DOHH2 (cell line): ENCODE measurements around the gene SMAD3.

Experiments used
- H3F3A ChIP-seq: fragments of 200-600 bp; sonication (generic), shearing (Covaris generic); 2 replicates; pipeline ENCODE4 v1.6.0; 2016; ENCODE audit warnings: antibody characterized with exemption, mild to moderate bottlenecking; ENCODE audit not compliant: control insufficient read depth, insufficient read depth
- H3K27ac ChIP-seq: fragments of 200-600 bp; sonication (generic); 2 replicates; pipeline ENCODE4 v1.5.1; 2014; ENCODE audit warnings: low read depth, mild to moderate bottlenecking, low read length, moderate library complexity
- H3K27me3 ChIP-seq: fragments of 200-600 bp; sonication (generic); 2 replicates; pipeline ENCODE4 v1.6.1; 2014; ENCODE audit warnings: mild to moderate bottlenecking, low read length, mixed read lengths; ENCODE audit not compliant: control insufficient read depth
- H3K36me3 ChIP-seq: fragments of 200-600 bp; sonication (generic); 2 replicates; pipeline ENCODE4 v1.6.1; 2014; ENCODE audit warnings: mild to moderate bottlenecking, low read length, moderate library complexity, mixed read lengths; ENCODE audit not compliant: control insufficient read depth
- H3K4me1 ChIP-seq: fragments of 200-600 bp; sonication (generic); 2 replicates; pipeline ENCODE4 v1.6.1; 2014; ENCODE audit warnings: mild to moderate bottlenecking, low read length, mixed read lengths; ENCODE audit not compliant: control insufficient read depth
- H3K4me2 ChIP-seq: fragments of 200-600 bp; sonication (generic); 2 replicates; pipeline ENCODE4 v1.6.0; 2014; ENCODE audit warnings: mild to moderate bottlenecking, low read length, moderate library complexity
- H3K4me3 ChIP-seq: fragments of 200-600 bp; sonication (generic); 2 replicates; pipeline ENCODE4 v1.5.1; 2014; ENCODE audit warnings: mild to moderate bottlenecking, low read length, mixed read lengths
- H3K79me2 ChIP-seq: fragments of 200-600 bp; sonication (generic); 2 replicates; pipeline ENCODE4 v1.6.1; 2014; ENCODE audit warnings: mild to moderate bottlenecking, low read length, mixed read lengths; ENCODE audit not compliant: control insufficient read depth
- H3K9me2 ChIP-seq: fragments of 200-600 bp; sonication (generic); replicated peaks from 2 replicates; pipeline ENCODE4 v1.6.1; 2014; ENCODE audit warnings: mild to moderate bottlenecking, low read length, mixed read lengths; ENCODE audit not compliant: control insufficient read depth
- H3K9me3 ChIP-seq: fragments of 200-600 bp; sonication (generic); 2 replicates; pipeline ENCODE4 v1.6.1; 2014; ENCODE audit warnings: antibody characterized with exemption, low read length, mixed read lengths; ENCODE audit not compliant: control insufficient read depth, insufficient read depth
- H4K20me1 ChIP-seq: fragments of 200-600 bp; sonication (generic); 2 replicates; pipeline ENCODE4 v1.6.0; 2014; ENCODE audit warnings: low read depth, mild to moderate bottlenecking, antibody characterized with exemption, low read length, moderate library complexity; ENCODE audit not compliant: control insufficient read depth, insufficient read depth
- CTCF ChIP-seq: fragments of 200-600 bp; sonication (generic); IDR thresholded peaks from one replicate; pipeline ENCODE4 v1.5.1; 2014; ENCODE audit warnings: antibody characterized with exemption, mild to moderate bottlenecking, low read depth, low read length; ENCODE audit not compliant: poor library complexity, severe bottlenecking
- EZH2phosphoT487 ChIP-seq: fragments of 200-600 bp; sonication (generic); IDR thresholded peaks from 2 replicates; pipeline ENCODE4 v1.6.1; 2017; ENCODE audit warnings: borderline replicate concordance, mild to moderate bottlenecking, antibody characterized with exemption, low read length, moderate library complexity, mixed read lengths

SMAD3 gene

DNA sequence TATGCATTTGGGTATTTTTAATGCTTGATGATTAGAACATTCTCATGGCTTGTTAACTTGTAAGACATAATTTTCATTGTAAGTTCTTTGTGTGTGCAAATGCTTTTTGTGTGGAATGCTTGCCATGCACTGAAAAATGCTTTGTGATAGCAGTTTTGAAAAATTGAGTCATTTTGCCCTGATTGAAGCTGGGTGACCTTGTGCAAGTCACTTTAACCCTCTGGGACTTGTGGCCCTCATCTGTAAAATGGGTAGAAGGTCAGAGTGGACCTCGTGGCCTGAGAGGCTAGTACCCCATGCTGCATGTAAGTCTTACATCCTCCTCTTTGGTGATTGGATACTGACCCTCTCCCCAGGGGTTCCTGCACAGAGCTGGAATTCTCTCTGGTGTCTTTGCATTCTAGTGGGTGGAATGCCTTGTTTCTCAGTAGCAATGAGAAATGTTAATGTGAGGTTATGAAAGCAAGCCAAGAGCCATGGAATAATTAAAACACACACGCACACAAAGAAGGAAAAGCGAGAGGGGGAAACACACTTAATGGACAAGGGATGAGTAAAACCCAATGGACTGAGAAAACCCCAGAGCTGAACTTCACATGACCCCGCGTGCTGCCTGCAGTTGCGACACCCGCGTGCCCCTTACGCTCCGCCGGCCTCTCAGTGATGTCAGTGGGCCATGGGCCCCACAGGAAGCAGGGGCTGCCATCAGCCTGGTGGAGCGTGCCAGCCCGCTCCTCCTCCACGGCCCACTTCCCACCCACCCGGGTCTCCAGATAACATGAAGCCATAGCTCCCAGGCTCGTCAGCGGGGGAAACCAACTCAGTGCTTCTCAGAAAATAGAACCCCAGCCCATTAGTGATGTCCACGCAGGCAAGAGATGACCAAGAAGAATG lies 44.0 kb downstream of the SMAD3 start:
- Histone ChIP-seq H3K4me1 (peaks cover 76% of the 10 kb centered on the region), H3K27me3 (no peaks in the 10 kb centered on the region), H3K9me3 (peaks cover 9% of the 10 kb centered on the region), H3K79me2 (peaks cover 47% of the 10 kb centered on the region), H4K20me1 (peaks cover 5% of the 10 kb centered on the region; the same call in 1 of the 2 replicates), H3K36me3 (peaks cover 10% of the 10 kb centered on the region; the same call in 1 of the 2 replicates), H3K27ac (peak overlapping the region; percentile 76), H3F3A (peaks cover 12% of the 10 kb centered on the region), H3K4me2 (peak overlapping the region; percentile 78), H3K9me2 (no peaks in the 10 kb centered on the region), H3K4me3 (peak overlapping the region; percentile 58)
- TF ChIP-seq CTCF = no peak
- TF ChIP-seq EZH2phosphoT487 = no peak

DNA sequence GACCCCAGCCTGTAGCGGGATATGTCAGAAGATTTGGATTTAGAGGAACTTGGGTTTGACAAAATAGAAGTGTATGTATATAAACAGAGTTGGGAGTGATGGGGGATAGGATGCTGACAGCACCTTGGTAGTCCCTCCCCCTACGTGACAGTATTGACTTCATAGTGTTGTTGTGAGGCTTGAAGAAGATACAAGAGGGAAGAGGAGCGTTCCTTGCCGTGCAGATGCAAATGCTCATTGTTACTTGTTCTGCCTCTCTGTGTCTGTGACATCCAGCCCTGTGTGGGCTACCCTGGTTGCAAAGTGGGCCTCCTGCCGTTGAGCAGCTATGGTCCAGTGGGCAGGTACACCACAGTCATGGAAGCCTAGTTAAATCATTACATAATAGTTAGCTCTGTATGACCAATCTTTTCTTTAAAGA lies 45.0 kb downstream of the SMAD3 start:
- peaks cover 9% of the 10 kb centered on the region for H3K9me3 ChIP-seq
- H3K4me1 ChIP-seq = peaks cover 76% of the 10 kb centered on the region
- H3K27me3 ChIP-seq = no peaks in the 10 kb centered on the region
- H3K27ac ChIP-seq = peak overlapping the region; percentile 76
- H3F3A ChIP-seq = peaks cover 12% of the 10 kb centered on the region
- H3K4me3 ChIP-seq = peak overlapping the region; percentile 58
- peak overlapping the region; percentile 78 for H3K4me2 ChIP-seq
- peaks cover 51% of the 10 kb centered on the region for H3K79me2 ChIP-seq
- peaks cover 10% of the 10 kb centered on the region; the same call in 1 of the 2 replicates for H3K36me3 ChIP-seq
- TF ChIP-seq CTCF (no peak), EZH2phosphoT487 (no peak)
- no peaks in the 10 kb centered on the region for H3K9me2 ChIP-seq
- peaks cover 5% of the 10 kb centered on the region; the same call in 1 of the 2 replicates for H4K20me1 ChIP-seq

GRCh38 chr15:67110958-67111864 lies 45.8 kb downstream of the SMAD3 start:
- no peaks in the 10 kb centered on the region for H3K9me2 ChIP-seq
- H3K27me3 ChIP-seq = no peaks in the 10 kb centered on the region
- peak overlapping the region; percentile 58 for H3K4me3 ChIP-seq
- peaks cover 10% of the 10 kb centered on the region; the same call in 1 of the 2 replicates for H3K36me3 ChIP-seq
- peaks cover 6% of the 10 kb centered on the region; the same call in 1 of the 2 replicates for H4K20me1 ChIP-seq
- peaks cover 57% of the 10 kb centered on the region for H3K79me2 ChIP-seq
- peak overlapping the region; percentile 76 for H3K27ac ChIP-seq
- H3K4me1 ChIP-seq = peaks cover 76% of the 10 kb centered on the region
- peak overlapping the region; percentile 78 for H3K4me2 ChIP-seq
- TF ChIP-seq CTCF (no peak), EZH2phosphoT487 (no peak)
- peaks cover 12% of the 10 kb centered on the region for H3F3A ChIP-seq
- peaks cover 9% of the 10 kb centered on the region for H3K9me3 ChIP-seq
